ENCODE data around the gene ANKRD2.
"Not testable (repeated sequence)": the region's sequence is repeated elsewhere in the genome, so short reads cannot be mapped to it uniquely, and the experiment has no call there.

The ANKRD2 gene

DNA sequence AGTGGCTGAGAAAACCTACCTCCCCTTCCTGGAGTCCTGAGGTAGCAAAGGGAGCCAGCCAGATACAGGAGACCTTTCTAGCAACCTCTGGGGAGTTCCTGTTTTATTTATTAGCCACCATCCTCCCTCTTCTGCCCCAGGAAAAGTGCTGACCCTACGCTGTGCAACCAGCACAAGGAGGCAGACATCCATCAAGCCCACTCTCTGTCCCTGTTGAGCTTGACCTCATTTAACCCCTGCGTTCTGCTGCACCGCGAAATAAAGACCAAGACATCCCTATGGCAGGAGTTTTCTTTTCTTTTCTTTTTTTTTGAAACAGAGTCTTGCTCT lies 25.3 kb upstream of the ANKRD2 start:
- no peak for DNase-seq

DNA sequence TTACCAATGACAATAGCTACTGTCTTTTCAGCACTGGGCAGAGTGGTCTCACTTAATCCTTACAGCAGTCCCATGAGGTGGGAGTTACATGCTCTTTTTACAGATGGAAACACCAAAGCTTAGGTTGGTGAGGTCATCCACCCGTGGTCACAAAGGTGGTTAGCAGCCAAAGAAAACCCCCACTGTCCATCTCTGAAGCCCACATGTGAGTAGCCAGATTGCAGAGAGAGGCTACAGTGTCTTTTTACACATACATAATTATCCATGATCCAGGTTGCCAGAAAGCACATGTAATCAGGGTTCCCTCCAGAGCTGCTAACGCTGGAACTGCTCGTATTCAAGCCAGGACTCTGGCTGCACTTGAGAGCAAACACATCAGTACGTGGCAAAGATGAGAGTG lies 24.6 kb upstream of the ANKRD2 start:
- no peak for DNase-seq

DNA sequence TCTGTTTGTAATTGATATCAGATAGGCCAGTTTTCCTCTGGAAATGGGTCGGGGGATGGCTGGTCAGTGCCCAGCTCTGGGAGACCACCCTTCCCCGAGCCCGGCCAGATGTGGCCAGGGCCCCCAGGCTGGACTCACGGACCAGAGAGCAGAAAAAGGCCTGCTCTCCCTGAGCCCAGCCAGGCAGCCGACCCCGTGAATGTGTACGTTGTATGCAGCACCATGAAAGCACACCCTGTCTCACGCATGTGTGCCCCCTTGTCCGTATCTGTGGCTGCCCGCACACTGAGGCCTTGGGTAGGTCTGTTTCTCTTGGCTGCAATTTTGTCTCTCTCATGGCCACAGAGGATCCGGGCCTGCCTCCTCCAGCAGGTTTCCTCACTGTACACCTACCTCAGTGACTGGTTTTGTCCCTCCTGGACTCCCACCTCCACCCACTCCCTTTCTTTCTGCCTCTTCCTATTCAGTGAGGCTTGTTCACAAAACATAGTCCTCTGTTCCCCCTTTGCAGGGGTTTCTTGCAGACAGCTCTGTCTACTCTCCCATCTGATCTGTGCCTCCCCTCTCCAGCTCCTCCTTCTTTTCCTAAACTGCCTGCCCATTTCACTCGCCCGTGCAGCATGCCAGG lies 23.6 kb upstream of the ANKRD2 start:
- DNase-seq = no peak

DNA sequence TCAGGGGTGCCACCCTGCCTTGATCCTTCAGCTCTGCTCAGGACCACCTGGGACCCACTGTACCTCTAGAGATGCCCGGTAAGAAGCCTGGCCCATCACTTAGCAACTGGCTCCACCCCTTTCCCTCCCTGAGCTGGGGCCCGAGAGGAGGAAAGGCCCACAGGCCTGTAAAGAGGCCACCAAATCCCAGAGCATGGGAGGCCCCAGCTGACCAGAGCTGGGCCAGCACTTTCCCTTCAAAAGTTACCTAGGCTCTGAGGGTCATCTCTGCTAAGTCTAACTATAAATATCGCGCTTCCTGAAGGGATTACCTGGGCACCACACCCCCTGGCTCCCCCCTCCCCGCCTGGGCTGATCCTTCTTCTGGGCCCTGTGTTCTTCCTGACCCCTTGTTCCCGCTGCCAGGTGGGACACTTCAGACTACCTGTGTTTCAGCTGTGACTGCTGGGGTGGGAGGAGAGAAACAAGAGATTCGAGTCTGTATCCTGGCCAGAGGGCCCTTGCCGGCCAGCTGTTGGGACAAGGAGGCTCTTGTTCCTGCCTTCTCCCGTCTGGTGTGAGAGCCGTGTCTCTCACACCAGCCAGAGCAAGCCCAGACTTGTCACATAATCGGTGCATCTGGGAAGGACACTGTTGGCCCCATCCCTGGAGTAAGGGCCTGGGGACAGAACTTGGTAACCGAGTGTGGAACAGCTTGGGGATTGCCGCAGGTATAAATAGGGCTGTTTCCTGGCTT lies 22.8 kb upstream of the ANKRD2 start:
- no peak for DNase-seq

DNA sequence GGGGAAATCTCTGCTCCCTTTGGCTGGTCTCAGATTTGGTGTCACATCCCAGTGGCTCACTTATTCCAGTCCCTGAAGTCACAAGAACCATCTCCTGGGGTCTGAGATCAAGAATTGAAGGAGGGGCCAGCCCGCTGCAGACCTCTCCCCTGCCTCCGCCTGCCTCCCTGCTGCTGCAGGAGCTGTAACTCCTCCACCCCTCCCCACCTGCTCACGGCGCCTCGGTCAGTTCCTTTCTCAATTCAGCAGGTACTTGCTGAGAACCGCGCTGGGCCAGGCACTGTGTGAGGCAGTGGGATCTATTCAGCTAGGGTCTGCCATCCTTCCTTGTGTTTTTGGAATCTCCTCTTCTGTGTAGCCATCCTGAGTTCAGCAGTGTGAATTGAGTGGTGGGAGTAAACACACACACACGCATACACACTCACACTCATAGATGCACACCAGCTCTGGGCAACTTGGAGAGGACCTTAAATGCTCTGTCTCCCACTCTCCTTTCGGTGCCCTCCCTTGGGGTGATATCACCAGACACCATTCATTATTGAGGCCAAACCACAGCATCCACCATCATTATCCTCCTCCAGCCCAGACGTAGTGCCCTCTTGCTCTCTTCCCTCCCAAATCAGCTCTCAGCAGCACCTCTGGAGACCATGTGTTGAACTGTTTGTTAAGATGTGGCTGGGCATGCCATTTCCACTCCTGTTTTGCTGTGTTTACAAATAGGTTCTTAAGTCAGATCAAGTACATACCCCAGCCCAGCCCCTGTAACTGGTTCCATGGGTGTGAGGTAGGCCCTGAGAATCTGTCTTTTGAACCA lies 22.0 kb upstream of the ANKRD2 start:
- DNase-seq = no peak

DNA sequence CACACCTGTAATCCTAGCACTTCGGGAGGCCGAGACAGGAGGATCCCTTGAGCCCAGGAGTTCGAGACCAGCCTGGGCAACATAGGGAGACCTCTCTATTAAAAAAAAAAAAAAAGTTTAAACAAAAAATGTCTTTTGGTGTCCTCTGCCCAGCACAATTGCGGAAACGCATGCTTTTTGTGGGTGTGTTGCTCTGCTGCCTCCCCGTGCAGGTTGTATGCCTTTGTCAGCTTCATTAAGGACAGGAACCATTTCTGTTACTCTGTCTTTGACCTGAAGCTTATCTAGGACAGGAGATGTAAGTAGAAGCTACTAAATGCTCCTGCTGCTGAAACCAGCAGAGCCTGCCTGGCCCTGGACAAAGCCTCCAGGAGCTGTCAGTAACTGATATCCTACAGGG lies 21.3 kb upstream of the ANKRD2 start:
- DNase-seq = no peak

DNA sequence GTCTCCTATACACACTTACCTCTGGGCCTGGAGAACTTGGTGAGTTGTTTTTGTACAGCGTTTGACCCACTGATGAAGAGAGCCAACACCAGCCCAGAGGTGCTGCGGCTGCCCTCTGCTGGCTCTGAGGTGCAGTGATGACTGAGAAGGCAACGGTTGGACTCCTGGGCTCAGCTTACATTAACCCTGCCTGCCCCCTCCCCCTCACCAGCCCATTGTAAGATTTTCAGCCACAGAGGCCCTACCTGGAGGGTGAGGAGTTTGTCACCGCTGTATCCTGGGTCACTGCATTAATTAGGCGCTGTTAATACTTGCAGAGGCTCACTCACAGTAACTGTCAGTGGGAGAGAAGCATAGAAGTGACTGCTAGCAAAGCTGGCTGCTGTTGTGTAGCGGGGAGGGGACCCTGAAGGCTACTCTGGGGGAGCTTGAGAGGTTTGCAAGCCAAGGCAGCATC lies 19.0 kb upstream of the ANKRD2 start:
- DNase-seq = peak; percentile 64

DNA sequence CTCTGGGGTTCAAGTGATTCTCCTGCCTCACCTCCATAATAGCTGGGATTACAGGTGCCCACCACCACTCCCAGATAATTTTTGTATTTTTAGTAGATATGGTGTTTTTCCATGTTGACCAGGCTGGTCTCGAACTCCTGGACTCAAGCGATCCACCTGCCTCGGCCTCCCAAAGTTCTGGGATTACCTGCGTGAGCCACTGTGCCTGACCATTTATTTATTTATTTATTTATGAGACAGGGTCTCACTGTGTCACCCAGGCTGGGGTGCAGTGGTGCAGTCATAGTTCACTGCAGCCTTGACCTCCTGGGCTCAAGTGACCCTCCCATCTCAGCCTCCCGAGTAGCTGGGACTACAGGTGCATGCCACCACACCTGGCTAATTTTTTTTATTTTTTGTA lies 18.2 kb upstream of the ANKRD2 start:
- DNase-seq = not testable (repeated sequence)

DNA sequence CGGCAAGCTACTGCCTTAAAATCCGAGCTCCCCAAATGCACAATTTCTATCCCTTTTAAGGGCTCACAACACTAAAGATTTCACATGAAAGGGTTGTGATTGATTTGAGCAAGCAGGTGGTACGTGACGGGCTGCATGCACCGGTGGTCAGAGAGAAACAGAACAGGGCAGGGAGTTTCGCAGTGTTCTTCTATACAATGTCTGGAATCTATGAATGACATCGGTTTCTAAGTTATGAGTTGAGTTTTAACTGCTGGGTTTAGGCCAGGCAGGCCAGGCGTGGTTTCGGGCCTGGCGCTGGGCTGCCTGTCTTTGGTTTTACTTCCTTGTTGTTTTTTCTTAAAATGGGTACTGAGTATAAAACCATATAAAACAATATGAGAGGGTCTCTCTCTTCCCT lies 17.0 kb upstream of the ANKRD2 start:
- DNase-seq = not testable (repeated sequence)

DNA sequence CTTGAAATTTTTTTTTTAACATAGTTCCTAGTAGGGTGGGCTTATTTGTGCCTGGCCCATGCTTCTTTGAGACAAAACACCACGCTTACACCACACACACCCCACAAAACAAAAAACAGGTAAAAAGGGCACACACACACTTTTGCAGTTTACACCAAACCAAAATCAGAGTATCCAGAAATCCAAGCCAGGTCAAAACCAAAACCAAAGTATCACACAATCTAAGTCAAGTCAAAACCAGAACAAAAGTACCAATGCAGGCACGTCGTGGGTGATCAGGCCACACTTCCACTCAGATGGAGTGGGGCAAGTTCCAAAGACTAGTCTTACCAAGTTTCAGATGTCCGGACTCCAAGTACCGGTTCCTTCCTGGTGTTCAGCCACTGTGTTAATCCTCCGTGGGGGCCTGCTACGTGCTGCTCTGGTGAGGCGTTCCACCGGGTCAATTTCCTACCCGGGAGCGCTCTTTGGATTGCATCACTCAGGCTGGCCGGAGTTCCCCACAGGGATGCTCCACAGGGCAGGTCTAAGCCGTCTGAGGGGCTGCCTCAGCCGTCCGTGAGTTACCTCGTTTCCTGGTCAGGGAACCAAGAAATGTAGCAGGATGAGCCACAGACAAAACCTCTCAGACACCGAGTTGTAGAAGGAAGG lies 11.7 kb upstream of the ANKRD2 start:
- DNase-seq = not testable (repeated sequence)

DNA sequence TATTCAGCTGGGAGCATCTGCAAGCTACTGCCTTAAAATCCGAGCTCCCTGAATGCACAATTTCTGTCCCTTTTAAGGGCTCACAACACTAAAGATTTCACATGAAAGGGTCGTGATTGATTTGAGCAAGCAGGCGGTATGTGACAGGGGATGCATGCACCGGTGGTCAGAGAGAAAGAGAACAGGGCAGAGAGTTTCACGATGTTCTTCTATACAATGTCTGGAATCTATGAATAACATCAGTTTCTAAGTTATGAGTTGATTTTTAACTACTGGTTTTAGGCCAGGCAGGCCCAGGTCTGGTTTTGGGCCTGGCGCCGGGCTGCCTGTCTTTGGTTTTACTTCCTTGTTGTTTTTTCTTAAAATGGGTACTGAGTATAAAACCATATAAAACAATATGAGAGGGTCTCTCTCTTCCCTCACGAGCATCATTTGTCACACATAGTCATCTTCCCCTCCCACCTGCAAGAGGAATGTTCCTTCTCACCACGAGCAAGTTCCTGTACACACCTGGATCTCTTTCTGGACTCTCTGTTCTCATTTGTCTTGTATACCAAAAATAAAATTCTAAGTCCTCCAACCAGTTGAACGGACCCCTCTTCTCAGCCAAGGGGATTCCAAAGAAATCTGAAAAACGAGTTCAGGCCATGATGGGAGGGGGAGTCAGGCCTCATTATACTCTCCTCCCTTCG lies 11.0 kb upstream of the ANKRD2 start:
- DNase-seq = not testable (repeated sequence)

DNA sequence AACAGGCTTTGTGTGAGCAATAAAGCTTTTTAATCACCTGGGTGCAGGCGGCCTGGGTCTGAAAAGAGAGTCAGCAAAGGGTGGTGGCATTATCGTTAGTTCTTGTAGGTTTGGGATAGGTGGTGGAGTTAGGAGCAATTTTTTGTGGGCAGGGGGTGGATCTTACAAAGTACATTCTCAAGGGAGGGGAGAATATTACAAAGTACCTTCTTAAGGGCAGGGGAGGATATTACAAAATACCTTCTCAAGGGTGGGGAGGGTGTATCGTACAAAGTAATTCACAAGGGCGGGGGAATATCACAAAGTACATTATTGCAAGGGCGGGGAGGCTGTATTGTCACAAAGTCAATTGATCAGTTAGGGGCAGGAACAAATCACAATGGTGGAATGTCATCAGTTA lies 10.2 kb upstream of the ANKRD2 start:
- DNase-seq = not testable (repeated sequence)

DNA sequence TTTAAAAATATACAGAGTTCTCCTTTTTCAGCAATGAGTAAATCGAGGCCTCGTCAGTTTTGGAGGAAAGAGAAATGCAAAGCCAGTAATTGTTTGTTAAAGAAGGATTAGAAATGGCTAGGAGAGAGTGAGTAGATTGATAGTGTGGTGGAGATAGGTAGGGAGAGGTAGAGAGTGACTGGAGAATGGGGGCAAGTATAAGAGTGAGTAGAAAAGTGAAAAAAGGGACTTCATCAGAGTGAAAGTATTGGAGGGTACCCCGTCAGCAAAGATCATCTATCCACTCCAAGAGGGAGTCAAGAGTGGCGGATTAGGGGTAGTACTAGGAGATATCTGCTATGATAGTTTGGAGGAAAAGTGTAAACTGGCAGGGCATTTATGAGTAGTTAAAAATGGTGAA lies 9.2 kb upstream of the ANKRD2 start:
- no peak for DNase-seq

DNA sequence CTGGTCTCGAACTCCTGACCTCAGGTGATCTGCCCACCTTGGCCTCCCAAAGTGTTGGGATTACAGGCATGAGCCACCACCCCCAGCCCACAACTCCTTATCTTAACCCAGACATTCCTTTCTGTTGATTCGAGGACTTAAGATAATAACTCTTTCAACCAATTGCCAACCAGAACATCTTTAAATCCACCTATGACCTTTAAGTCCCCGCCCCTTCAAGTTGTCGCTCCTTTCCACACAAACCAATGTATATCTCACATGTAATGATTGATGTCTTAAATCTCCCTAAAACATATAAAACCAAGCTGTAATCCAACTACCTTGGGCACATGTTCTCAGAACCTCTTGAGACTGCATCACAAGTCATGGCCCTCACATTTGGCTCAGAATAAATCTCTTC lies 7.8 kb upstream of the ANKRD2 start:
- no peak for DNase-seq

DNA sequence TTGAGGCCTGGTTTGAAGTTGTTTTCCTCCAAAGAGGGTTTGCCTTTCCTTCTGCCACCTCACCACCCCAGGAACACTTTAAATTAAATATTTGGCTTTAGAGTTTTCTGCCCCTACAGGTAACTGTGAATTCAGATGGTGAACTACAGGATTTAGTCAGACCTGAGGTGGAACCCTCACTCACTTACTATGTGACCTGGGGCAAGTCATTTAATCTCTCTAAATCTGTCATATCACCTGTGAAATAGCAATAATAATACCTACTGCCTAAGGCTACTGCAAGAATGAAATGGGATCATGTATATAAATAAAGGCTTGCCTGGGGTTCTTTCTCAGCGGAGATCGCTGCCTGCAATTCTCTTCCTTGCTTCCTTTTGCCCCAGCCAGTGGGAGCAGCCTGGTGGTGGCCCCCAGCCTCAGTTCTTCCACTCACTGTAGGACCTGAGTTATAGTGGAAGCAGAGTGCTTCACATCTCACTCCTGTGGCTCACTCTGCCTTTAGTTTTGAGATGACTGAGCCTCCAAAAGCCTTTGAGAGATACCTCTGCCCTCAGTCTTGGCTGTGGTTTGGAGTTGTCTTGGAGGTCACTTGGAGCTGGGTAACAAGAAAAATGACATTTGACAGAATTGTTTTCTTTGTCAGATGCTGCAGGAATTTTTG lies 6.1 kb upstream of the ANKRD2 start:
- no peak for DNase-seq

DNA sequence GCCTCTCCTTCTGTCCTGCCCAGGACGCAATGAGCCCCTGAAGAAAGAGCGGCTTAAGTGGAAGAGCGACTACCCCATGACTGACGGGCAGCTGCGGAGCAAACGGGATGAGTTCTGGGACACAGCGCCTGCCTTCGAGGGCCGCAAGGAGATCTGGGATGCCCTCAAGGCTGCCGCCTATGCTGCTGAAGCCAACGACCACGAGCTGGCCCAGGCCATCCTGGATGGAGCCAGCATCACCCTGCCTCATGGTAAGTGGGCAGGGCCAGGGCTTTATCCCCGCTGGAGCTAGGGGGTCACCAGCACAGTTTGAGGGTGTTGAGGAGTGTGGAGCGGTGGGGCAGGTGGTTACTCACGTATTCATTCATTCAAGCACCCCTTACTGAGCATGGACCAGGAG lies 4.7 kb upstream of the ANKRD2 start:
- no peak for DNase-seq

DNA sequence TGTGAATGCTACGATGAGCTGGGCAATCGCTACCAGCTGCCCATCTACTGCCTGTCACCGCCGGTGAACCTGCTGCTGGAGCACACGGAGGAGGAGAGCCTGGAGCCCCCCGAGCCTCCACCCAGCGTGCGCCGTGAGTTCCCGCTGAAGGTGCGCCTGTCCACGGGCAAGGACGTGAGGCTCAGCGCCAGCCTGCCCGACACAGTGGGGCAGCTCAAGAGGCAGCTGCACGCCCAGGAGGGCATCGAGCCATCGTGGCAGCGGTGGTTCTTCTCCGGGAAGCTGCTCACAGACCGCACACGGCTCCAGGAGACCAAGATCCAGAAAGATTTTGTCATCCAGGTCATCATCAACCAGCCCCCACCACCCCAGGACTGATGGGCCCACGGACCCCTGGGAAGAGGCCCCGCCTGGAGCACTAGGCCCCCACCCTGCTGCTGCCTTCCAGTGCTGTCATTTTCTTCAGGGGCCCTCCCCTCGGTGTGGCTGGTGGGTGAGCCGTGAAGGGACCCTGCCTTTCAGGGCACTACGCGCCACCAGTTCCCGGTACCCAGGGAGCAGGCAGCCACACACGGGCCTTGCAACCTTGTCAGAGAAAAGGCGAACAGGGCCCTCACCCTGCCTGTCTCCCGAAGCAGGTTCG lies 2.3 kb upstream of the ANKRD2 start:
- DNase-seq = no peak

DNA sequence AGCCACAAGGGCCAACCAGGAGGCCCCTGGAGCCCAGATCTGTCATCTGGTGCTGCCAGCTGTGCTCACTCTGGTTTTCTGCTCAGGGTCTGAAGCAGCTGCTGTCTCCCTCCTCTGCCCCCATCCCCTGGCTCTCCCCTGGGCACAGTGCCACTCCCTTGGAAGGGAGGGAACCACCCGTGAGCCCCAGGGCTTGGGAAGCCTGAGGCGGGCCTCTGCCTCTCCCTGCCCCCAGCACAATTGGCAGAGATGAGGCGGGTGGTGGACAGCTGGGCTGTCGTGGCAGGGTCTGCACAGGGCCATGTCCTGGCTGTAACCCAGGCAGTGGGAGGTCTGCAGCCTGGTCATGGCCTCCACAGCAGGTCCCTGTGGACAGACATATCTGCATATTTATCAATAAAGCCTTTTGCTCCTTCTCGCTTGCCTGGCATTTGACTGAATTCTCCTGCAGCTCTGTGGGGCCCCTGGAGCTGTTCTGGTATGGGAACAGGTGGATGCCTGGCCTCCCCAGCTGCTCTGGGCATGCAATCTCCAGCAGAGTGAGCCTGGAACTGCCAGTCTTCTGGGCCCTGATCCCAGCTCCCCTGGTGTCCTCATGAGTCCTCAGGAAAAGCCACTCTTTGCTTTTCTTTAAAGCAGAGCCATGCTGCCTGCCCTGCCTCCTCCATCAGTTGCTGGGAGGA lies 1.6 kb upstream of the ANKRD2 start:
- DNase-seq = no peak

DNA sequence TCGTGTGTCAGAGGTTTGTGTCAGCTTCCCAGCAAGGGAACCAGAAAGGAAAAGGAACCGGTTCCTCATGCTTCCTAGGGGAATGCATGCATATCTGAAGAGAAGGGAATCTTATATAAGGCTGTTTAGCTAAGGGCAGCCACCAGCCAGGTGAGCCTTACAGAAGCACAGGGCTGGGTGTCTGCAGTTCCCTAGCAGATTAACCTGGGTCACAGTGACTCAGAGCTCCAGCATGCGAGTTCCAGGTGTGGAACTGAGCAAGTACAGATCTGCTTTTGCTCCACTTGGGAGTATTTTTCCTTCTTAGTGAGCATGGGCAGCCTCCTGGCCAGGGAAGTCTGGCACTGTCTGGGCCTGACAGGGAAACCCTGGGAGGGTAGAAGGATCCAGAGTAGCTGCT lies 957 bp upstream of the ANKRD2 start:
- DNase-seq = no peak

DNA sequence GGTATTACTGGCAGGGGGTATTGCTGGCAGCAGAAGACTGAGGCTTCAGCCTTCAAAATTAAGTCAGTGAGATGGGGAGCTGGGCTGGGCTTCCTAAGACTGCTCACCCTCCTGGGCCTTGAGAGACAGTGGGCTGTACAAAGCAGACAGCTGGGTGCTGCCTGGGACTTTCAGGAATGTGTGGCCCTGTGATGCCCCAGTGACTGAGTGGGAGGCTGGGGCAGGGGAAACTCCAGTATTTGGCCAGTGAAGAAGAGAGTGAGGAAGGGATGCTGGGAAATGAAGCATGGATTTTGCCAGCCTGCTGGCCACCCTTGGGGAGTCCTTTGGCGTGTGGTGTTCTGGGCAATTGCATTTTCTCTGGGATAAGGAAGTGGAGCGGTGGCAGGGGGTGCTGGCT lies 442 bp downstream of the ANKRD2 start:
- DNase-seq = no peak

DNA sequence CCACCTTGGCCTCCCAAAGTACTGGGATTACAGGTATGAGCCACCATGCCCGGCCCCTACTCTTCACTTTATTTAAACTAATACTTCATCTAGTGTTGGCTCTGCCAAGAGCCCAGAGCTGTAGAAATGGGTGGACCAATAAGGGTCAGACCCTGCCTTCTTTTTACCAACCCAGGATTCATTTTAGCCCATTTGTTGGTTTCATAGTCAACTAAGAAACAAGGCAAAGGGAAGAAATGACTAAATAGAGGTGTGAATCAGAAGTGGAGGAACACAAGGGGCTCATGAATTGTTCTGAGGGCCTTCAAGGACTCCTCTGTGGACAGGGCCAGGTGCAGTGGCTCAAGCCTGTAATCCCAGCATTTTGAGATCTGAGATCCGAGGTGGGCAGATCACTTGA lies 1.1 kb downstream of the ANKRD2 start:
- no peak for DNase-seq
